Upper lobe of left lung (tissue), 6 donors: ENCODE data around the gene IGF2R. TPM values are rescaled to one million over a fixed set of nuclear protein-coding genes. Genes with fewer than 3 reads are reported as not detected.

Experiments
- ATAC-seq, 2 donors: fragments of 200-7000 bp; cut with Tn5 transposase; one replicate each; pipeline ENCODE4 v1.9.1; 2022; ENCODE audit warnings: mild to moderate bottlenecking in 2 of 2, moderate library complexity in 2 of 2; ENCODE audit not compliant: low FRiP score in 2 of 2
- DNase-seq, 2 donors: peaks; one replicate each; pipeline ENCODE4 v3.0.0-alpha.2; 2019 to 2020
- H3K27ac ChIP-seq, 4 donors: fragments of 200-600 bp; sonication (generic); one replicate each; pipeline ENCODE4 v1.5.1; 2016 to 2019
- H3K27me3 ChIP-seq, 4 donors: fragments of 200-600 bp; sonication (generic); one replicate each; pipeline ENCODE4 v1.5.1; 2017 to 2019
- H3K36me3 ChIP-seq, 4 donors: fragments of 200-600 bp; sonication (generic); one replicate each; pipeline ENCODE4 v1.5.1; 2016 to 2019
- H3K4me1 ChIP-seq, 4 donors: fragments of 200-600 bp; sonication (generic); one replicate each; pipeline ENCODE4 v1.5.1; 2018 to 2019
- H3K4me3 ChIP-seq, 4 donors: fragments of 200-600 bp; sonication (generic); one replicate each; pipeline ENCODE4 v1.5.1; 2017 to 2019; ENCODE audit warnings: mild to moderate bottlenecking in 2 of 4, moderate library complexity in 1 of 4
- H3K9me3 ChIP-seq, 4 donors: fragments of 200-600 bp; sonication (generic); one replicate each; pipeline ENCODE4 v1.5.1; 2018 to 2019
- EP300 ChIP-seq, 4 donors: sonication (generic); formaldehyde crosslinking; IDR thresholded peaks; one replicate each; pipeline ENCODE4 v1.5.1; 2017; ENCODE audit warnings: antibody characterized with exemption in 4 of 4, control low read depth in 2 of 4
- POLR2A ChIP-seq, 4 donors: fragments of 450-650 bp; IDR thresholded peaks; one replicate each; pipeline ENCODE4 v1.5.1; 2016 to 2017; ENCODE audit warnings: antibody characterized with exemption in 4 of 4, mild to moderate bottlenecking in 2 of 4
- POLR2AphosphoS5 ChIP-seq, 2 donors: sonication (generic); formaldehyde crosslinking; IDR thresholded peaks; one replicate each; pipeline ENCODE4 v1.5.1; 2017; ENCODE audit warnings: antibody characterized with exemption in 2 of 2
- WGBS, 2 donors: methylation state at CpG; one replicate each; pipeline ENCODE4 v1.1.5; 2017 to 2018; 5-methylcytosine and 5-hydroxymethylcytosine counted together
- total RNA-seq, 6 donors: library from RNA; depleted of rRNA in 4 of 6; stranded (reverse); fragments of >200 nt in 4 of 6; gene quantifications; one replicate each; pipeline versions ENCODE4 v1.1.0 to v1.2.1, GENCODE V29; 2016 to 2021
- TF ChIP-seq, protein P1 (sequence below), 6 experiments: fragments of 450-650 bp in 4 of 6; fragments of 200-600 bp in 2 of 6; sonication (generic) in 2 of 6; IDR thresholded peaks; one replicate each; pipeline ENCODE4 v1.5.1; 2016 to 2019; ENCODE audit warnings: antibody characterized with exemption in 6 of 6
- donor health status: DM: no; HTN: no; CAD: no; lungs with moderate emphysema.
- donor health status: DM: no; HTN: yes; CAD: no; lungs with severe emphysema.

The IGF2R gene
- total RNA-seq, 6 donors from 2014 or later = 103 to 150 (median 128) TPM

DNA sequence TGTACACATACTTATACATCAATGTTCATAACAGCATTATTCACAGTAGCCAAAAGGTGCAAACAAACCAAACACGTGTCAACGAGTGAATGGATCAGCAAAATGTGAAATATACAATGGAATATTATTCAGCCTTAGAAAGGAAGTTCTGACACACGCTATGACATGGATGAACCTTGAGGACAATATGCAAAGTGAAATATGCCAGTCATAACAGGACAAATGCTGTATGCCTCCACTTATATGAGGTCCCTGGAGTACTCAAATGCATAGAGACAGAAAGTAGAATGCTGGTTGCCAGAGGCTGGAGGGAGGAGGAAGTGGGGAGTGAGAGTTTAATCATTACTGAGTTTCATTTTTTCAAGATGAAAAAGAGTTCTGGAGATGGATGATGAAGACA, 37.8 kb upstream of the IGF2R start:
- no peak overlapping the region for H3K27ac ChIP-seq
- H3K9me3 ChIP-seq = no peaks in the 10 kb centered on the region
- TF ChIP-seq, protein P1, sequence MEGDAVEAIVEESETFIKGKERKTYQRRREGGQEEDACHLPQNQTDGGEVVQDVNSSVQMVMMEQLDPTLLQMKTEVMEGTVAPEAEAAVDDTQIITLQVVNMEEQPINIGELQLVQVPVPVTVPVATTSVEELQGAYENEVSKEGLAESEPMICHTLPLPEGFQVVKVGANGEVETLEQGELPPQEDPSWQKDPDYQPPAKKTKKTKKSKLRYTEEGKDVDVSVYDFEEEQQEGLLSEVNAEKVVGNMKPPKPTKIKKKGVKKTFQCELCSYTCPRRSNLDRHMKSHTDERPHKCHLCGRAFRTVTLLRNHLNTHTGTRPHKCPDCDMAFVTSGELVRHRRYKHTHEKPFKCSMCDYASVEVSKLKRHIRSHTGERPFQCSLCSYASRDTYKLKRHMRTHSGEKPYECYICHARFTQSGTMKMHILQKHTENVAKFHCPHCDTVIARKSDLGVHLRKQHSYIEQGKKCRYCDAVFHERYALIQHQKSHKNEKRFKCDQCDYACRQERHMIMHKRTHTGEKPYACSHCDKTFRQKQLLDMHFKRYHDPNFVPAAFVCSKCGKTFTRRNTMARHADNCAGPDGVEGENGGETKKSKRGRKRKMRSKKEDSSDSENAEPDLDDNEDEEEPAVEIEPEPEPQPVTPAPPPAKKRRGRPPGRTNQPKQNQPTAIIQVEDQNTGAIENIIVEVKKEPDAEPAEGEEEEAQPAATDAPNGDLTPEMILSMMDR (IDR thresholded peaks at IDR 0.05) = no peak
- no peak for TF ChIP-seq POLR2AphosphoS5 (IDR thresholded peaks at IDR 0.05)
- peaks cover 0 to 7% (median 3%) of the 10 kb centered on the region in 4 donors for H3K4me1 ChIP-seq
- DNase-seq = no peak
- no peak for ATAC-seq
- no peaks in the 10 kb centered on the region for H3K27me3 ChIP-seq
- WGBS, 2 donors = 74 to 76% methylated on average over 3 of the region's 3 CpGs
- H3K36me3 ChIP-seq = no peaks in the 10 kb centered on the region
- no peak overlapping the region for H3K4me3 ChIP-seq

DNA sequence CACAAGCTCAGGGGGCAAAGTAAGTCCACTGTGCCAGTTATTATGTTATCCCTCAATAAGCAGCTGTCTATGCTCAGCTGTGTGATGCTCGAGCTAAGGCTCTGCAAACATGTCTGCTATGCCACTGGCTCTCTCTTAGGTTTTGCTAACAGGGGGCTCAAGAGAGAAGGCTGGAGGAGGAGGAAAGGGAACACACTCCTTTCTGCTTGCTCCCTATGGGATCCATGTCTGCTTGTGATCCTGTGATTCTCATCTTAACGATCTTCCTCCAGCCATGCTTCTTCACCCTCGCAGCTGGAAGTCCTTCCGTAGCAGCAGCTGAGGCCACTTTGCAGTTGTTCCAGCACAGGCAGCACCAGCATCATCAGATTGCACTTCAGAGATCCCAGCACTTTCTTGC, 37.0 kb upstream of the IGF2R start:
- Histone ChIP-seq H3K4me1 (peaks cover 0 to 7% (median 3%) of the 10 kb centered on the region in 4 donors), H3K4me3 (no peak overlapping the region), H3K27me3 (no peaks in the 10 kb centered on the region), H3K36me3 (no peaks in the 10 kb centered on the region), H3K27ac (no peak overlapping the region), H3K9me3 (no peaks in the 10 kb centered on the region)
- WGBS, 2 donors = 78 to 87% methylated on average over 3 to 4 of the region's 4 CpGs
- DNase-seq (no peak), ATAC-seq (no peak)
- no peak for TF ChIP-seq POLR2A (IDR thresholded peaks at IDR 0.05)

DNA sequence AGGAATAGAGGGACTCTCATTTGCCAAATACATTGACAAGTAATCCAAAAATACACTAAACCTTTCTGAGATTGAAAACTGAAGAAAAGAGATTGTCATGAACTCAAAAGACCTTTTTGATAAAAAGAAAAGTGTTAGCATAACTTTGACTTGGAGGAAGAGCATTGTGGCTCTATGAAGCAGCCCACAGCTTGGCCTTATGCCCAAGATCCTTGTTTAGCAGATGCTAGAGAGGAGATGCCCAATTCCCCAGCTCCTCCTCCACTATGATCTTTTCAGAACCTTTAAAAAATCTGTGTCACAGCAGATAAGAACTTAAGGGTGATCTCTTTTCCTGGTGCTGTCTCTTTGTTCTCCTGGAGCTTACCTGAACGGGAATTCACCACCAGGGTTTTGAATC, 35.8 kb upstream of the IGF2R start:
- ATAC-seq (no peak), DNase-seq (no peak)
- H3K4me1 ChIP-seq = peaks cover 0 to 7% (median 3%) of the 10 kb centered on the region in 4 donors
- no peak overlapping the region for H3K4me3 ChIP-seq
- H3K27ac ChIP-seq = no peak overlapping the region
- no peaks in the 10 kb centered on the region for H3K36me3 ChIP-seq
- TF ChIP-seq POLR2AphosphoS5 (IDR thresholded peaks at IDR 0.05) (no peak), POLR2A (IDR thresholded peaks at IDR 0.05) (no peak), EP300 (IDR thresholded peaks at IDR 0.05) (no peak)
- TF ChIP-seq, protein P1 (IDR thresholded peaks at IDR 0.05) = no peak
- no peaks in the 10 kb centered on the region for H3K27me3 ChIP-seq
- WGBS, 2 donors = 94 to 100% methylated on average over 1 of the region's 1 CpG
- no peaks in the 10 kb centered on the region for H3K9me3 ChIP-seq

DNA sequence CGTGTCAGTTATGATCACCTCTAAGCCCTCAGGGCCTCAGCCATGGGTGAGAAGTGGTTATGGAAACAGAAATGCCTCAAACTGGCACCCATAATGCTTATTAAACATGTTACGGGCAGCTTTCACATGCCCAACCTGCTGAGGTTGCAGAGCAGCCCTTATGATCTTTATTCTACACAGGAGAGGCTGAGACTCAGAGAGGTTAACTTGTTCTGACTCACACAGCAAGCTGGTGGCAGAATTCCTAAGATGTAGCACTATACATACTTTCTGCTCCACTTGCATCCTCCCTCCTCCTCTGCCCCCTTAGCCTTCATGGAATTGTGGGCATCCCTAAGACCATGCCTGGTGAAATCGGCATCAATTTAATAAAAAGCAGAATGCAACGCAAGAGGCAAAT, 34.7 kb upstream of the IGF2R start:
- Histone ChIP-seq H3K36me3 (no peaks in the 10 kb centered on the region), H3K4me1 (peaks cover 0 to 7% (median 3%) of the 10 kb centered on the region in 4 donors), H3K27me3 (no peaks in the 10 kb centered on the region), H3K4me3 (no peak overlapping the region), H3K9me3 (no peaks in the 10 kb centered on the region), H3K27ac (no peak overlapping the region)
- no peak for ATAC-seq
- DNase-seq = no peak
- 82 to 94% methylated on average over 3 to 4 of the region's 4 CpGs for WGBS, 2 donors
- TF ChIP-seq POLR2AphosphoS5 (IDR thresholded peaks at IDR 0.05) = no peak
- TF ChIP-seq POLR2A (IDR thresholded peaks at IDR 0.05) = no peak
- TF ChIP-seq, protein P1 (IDR thresholded peaks at IDR 0.05) = no peak
- no peak for TF ChIP-seq EP300 (IDR thresholded peaks at IDR 0.05)

DNA sequence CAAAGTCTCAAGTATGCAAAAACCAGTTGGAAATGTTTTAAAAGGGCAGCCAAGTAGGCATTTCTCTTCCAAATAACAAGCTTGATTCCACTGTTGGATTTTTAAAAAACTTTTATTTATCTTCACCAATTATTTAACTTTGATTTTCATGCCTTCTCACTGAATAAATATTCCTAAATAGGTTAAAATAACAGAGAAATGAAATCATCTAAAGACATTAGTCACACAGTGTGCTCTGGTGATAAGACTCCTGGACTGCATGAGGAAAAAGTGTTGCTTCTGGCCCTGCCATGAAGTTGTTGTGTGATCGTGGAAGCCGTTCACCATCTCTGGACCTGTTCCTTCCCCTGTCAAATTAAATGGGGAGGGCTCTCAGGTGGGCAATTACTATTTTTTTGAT, 33.8 kb upstream of the IGF2R start:
- Histone ChIP-seq H3K4me1 (peaks cover 0 to 4% (median 0%) of the 10 kb centered on the region in 4 donors), H3K4me3 (no peak overlapping the region), H3K27me3 (no peaks in the 10 kb centered on the region), H3K9me3 (no peaks in the 10 kb centered on the region), H3K36me3 (no peaks in the 10 kb centered on the region), H3K27ac (no peak overlapping the region)
- WGBS, 2 donors = 57 to 59% methylated on average over 2 of the region's 2 CpGs
- peak in 1 of 2 donors; percentile 48 for ATAC-seq
- TF ChIP-seq POLR2A (IDR thresholded peaks at IDR 0.05) (no peak), POLR2AphosphoS5 (IDR thresholded peaks at IDR 0.05) (no peak), EP300 (IDR thresholded peaks at IDR 0.05) (no peak)
- TF ChIP-seq, protein P1 (IDR thresholded peaks at IDR 0.05) = no peak
- DNase-seq = no peak
